DOHH2 (cell line): ENCODE results near the gene CSPG5.

Experiments
- H3F3A ChIP-seq: fragments of 200-600 bp; sonication (generic), shearing (Covaris generic); 2 replicates; pipeline ENCODE4 v1.6.0; 2016; ENCODE audit warnings: antibody characterized with exemption, mild to moderate bottlenecking; ENCODE audit not compliant: control insufficient read depth, insufficient read depth
- H3K27ac ChIP-seq: fragments of 200-600 bp; sonication (generic); 2 replicates; pipeline ENCODE4 v1.5.1; 2014; ENCODE audit warnings: low read depth, mild to moderate bottlenecking, low read length, moderate library complexity
- H3K27me3 ChIP-seq: fragments of 200-600 bp; sonication (generic); 2 replicates; pipeline ENCODE4 v1.6.1; 2014; ENCODE audit warnings: mild to moderate bottlenecking, low read length, mixed read lengths; ENCODE audit not compliant: control insufficient read depth
- H3K36me3 ChIP-seq: fragments of 200-600 bp; sonication (generic); 2 replicates; pipeline ENCODE4 v1.6.1; 2014; ENCODE audit warnings: mild to moderate bottlenecking, low read length, moderate library complexity, mixed read lengths; ENCODE audit not compliant: control insufficient read depth
- H3K4me1 ChIP-seq: fragments of 200-600 bp; sonication (generic); 2 replicates; pipeline ENCODE4 v1.6.1; 2014; ENCODE audit warnings: mild to moderate bottlenecking, low read length, mixed read lengths; ENCODE audit not compliant: control insufficient read depth
- H3K4me2 ChIP-seq: fragments of 200-600 bp; sonication (generic); 2 replicates; pipeline ENCODE4 v1.6.0; 2014; ENCODE audit warnings: mild to moderate bottlenecking, low read length, moderate library complexity
- H3K4me3 ChIP-seq: fragments of 200-600 bp; sonication (generic); 2 replicates; pipeline ENCODE4 v1.5.1; 2014; ENCODE audit warnings: mild to moderate bottlenecking, low read length, mixed read lengths
- H3K79me2 ChIP-seq: fragments of 200-600 bp; sonication (generic); 2 replicates; pipeline ENCODE4 v1.6.1; 2014; ENCODE audit warnings: mild to moderate bottlenecking, low read length, mixed read lengths; ENCODE audit not compliant: control insufficient read depth
- H3K9me2 ChIP-seq: fragments of 200-600 bp; sonication (generic); replicated peaks from 2 replicates; pipeline ENCODE4 v1.6.1; 2014; ENCODE audit warnings: mild to moderate bottlenecking, low read length, mixed read lengths; ENCODE audit not compliant: control insufficient read depth
- H3K9me3 ChIP-seq: fragments of 200-600 bp; sonication (generic); 2 replicates; pipeline ENCODE4 v1.6.1; 2014; ENCODE audit warnings: antibody characterized with exemption, low read length, mixed read lengths; ENCODE audit not compliant: control insufficient read depth, insufficient read depth
- H4K20me1 ChIP-seq: fragments of 200-600 bp; sonication (generic); 2 replicates; pipeline ENCODE4 v1.6.0; 2014; ENCODE audit warnings: low read depth, mild to moderate bottlenecking, antibody characterized with exemption, low read length, moderate library complexity; ENCODE audit not compliant: control insufficient read depth, insufficient read depth
- CTCF ChIP-seq: fragments of 200-600 bp; sonication (generic); IDR thresholded peaks from one replicate; pipeline ENCODE4 v1.5.1; 2014; ENCODE audit warnings: antibody characterized with exemption, mild to moderate bottlenecking, low read depth, low read length; ENCODE audit not compliant: poor library complexity, severe bottlenecking
- EZH2phosphoT487 ChIP-seq: fragments of 200-600 bp; sonication (generic); IDR thresholded peaks from 2 replicates; pipeline ENCODE4 v1.6.1; 2017; ENCODE audit warnings: borderline replicate concordance, mild to moderate bottlenecking, antibody characterized with exemption, low read length, moderate library complexity, mixed read lengths

Gene CSPG5

GRCh38 chr3:47612879-47613278, 34.2 kb upstream of the CSPG5 start:
- Histone ChIP-seq H3K27me3 (no peaks in the 10 kb centered on the region), H3K27ac (no peak overlapping the region), H3K36me3 (peaks cover 91% of the 10 kb centered on the region), H3K4me3 (no peak overlapping the region), H3K4me1 (peaks cover 13% of the 10 kb centered on the region), H3F3A (peaks cover 7% of the 10 kb centered on the region; the same call in 1 of the 2 replicates), H3K9me3 (no peaks in the 10 kb centered on the region), H3K79me2 (no peaks in the 10 kb centered on the region), H3K9me2 (no peaks in the 10 kb centered on the region), H3K4me2 (no peak overlapping the region), H4K20me1 (no peaks in the 10 kb centered on the region; the same call in 1 of the 2 replicates)
- TF ChIP-seq EZH2phosphoT487 = no peak
- no peak for TF ChIP-seq CTCF

- no peaks in the 10 kb centered on the region for H3K9me2 ChIP-seq
These were observed 33.5 kb upstream of the CSPG5 start for GRCh38 chr3:47612178-47612577.

GRCh38 chr3:47611576-47611975, 32.9 kb upstream of the CSPG5 start:
- TF ChIP-seq CTCF = no peak
- no peak for TF ChIP-seq EZH2phosphoT487
- H3K4me3 ChIP-seq = no peak overlapping the region
- no peaks in the 10 kb centered on the region for H3K79me2 ChIP-seq
- H3K27me3 ChIP-seq = no peaks in the 10 kb centered on the region
- peaks cover 89% of the 10 kb centered on the region for H3K36me3 ChIP-seq
- no peak overlapping the region for H3K4me2 ChIP-seq
- peaks cover 13% of the 10 kb centered on the region for H3K4me1 ChIP-seq
- H3F3A ChIP-seq = peaks cover 7% of the 10 kb centered on the region; the same call in 1 of the 2 replicates
- no peaks in the 10 kb centered on the region for H3K9me2 ChIP-seq
- no peak overlapping the region for H3K27ac ChIP-seq
- no peaks in the 10 kb centered on the region for H3K9me3 ChIP-seq
- H4K20me1 ChIP-seq = no peaks in the 10 kb centered on the region; the same call in 1 of the 2 replicates

More at GRCh38 chr3:47612178-47612577, 33.5 kb upstream of the CSPG5 start:
- H3K27ac ChIP-seq = no peak overlapping the region
- H4K20me1 ChIP-seq = no peaks in the 10 kb centered on the region; the same call in 1 of the 2 replicates
- TF ChIP-seq EZH2phosphoT487 (no peak), CTCF (no peak)
- no peaks in the 10 kb centered on the region for H3K27me3 ChIP-seq
- no peak overlapping the region for H3K4me2 ChIP-seq
- H3K4me3 ChIP-seq = no peak overlapping the region
- peaks cover 7% of the 10 kb centered on the region; the same call in 1 of the 2 replicates for H3F3A ChIP-seq
- H3K4me1 ChIP-seq = peaks cover 13% of the 10 kb centered on the region
- H3K79me2 ChIP-seq = no peaks in the 10 kb centered on the region
- H3K36me3 ChIP-seq = peaks cover 89% of the 10 kb centered on the region
- H3K9me3 ChIP-seq = no peaks in the 10 kb centered on the region
